Activated CD8-positive, alpha-beta memory T cell treated with anti-CD3 and anti-CD28 coated beads for 4 hours (primary cell): ENCODE data around the gene TNFRSF25.

Experiments
- DNase-seq, 2 donors: peaks; one replicate each; pipeline ENCODE4 v3.0.0-alpha.2; 2020; ENCODE audit warnings: low read depth in 2 of 2

TNFRSF25 gene

DNA sequence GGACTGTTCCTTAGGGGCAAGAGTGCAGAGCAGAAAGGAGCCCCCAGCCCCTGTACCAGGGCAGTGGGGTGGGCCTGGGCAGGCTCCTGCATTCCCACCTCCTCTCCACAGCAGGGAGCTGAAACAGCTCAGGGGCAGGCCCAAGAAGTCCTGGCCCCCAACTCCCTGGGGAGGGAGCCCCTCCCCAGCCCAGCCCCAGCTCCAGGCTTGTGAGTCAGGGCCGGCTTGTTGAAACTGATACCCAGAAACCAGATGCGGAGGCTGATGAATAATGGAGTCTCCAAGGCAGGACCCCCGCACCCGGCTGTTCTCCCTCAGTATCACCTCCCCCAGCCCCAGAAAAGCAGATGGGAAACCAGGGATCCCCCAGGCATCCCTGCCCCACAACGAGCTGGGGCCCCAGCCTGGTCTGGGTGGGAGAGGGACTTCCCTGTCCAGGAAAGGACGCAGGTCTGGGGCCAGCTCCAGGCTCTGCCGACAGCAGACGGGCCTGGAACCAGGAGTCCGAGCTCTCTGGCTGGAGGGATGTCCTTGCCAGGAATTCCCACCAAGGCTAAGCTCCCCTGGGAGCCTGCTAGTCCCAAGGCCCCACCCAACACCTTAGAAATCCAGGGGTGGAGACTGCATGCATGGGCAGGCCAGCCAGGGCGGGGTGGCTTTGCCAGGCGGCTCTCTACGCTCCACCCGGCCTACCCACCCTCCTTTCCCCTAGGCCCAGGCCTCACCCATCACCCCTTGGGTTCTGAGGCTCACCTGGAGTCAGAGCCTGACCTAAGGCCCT lies 22.8 kb upstream of the TNFRSF25 start:
- DNase-seq: no peak

DNA sequence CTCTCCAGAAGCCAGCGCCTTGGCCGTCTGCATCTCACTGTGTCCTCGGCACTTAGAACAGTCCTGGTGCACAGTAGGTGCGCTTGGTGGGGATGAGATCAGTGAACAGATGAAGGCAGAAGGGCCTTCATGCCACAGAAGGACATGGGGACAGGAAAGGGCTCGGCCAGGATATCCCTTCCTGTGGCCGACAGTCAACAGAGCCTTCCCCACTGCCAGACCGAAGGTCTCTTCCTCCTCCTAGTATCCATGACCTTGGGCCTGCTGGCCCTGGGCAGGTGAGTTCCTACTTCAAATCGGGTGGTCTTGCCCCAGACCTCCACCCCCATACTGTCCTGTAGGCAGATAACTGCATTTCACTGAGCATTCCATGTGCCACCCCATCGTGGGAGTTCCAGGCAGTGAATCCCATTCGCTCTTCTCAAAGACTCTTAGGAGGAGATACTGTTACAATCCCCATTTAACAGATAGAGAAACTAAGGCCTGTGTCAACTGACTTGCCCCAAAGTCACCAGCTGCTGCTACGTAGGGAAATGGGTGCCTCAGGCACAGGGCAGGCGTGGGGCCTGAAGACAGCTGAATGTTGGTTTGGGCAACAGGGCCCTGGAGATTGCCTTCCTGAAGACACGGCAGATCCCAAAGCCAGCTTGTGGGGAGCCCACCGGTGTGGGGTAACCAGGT lies 22.0 kb upstream of the TNFRSF25 start:
- DNase-seq: no peak

DNA sequence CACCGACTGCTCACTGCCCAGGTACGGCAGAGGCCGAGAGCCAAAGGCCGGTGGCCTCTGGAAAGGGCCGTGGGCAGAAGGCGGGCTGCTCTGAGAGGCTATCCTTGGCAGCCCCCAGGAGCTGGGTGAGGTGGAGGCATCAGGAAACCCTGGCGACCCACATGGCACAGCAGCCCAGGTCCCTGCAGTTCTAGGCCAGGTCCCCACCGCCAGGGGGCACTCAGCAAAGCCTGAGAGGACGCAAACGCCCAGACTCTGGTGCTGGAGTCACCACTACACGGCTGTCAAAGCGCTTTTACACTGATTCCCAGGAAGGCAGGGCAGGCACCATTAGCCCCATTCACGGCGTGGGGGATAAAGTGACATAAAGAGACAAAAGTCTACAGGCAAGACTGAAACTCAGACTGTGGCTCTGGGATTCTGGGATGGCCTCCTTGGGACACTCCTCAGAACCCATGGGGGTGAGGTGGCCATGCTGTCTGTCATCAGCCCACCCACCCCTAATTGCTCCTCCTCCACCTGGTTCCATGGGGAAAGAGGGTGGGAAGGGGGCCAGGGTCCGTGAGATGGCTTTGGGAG lies 20.5 kb upstream of the TNFRSF25 start:
- peak; percentile 73 to 77 for DNase-seq

DNA sequence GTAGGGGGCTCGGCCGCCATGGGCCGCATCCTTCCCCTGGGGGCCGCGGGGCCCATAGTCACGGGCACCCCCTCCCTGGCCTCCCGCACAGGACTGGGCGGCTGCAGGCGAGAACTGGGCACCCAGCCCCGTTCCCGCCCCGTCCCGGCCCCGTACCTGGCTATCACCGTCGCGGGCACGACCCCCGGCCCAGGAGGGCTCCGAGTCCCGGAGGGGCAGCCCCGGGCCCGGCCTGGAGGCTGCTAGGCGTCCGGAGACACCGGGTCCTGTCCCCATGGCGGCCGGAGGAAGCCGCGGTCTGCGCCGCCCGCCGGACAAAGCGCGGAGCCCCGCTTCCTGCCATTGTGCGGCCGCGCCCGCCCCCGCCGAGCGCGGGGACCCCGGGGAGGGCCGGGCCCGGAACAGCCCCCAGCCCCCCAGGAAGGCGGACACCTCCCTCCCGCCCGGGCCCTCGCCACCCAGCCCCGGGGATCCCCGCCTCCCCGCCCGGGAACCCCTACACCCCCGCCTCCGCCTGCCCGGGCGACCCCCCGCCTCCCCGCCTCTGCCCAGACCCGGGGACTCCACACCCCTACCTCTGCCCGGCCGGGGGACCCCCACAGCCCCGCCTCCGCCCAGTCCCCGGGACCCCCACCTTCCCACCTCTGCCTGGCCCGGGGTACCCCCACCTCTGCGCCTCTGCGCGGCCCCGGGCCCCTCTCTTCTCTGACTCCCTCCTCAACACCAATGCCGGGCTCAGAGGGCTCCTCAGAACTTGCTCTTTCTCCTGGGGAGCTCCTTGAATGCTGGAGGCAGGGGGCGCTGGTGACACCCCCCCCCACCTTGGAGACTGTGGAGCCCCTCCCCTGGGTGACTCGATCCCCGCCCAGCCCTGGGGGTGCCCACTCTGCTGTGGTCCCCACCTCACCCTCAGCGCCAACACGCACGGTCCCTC lies 19.5 kb upstream of the TNFRSF25 start:
- DNase-seq: no peak

DNA sequence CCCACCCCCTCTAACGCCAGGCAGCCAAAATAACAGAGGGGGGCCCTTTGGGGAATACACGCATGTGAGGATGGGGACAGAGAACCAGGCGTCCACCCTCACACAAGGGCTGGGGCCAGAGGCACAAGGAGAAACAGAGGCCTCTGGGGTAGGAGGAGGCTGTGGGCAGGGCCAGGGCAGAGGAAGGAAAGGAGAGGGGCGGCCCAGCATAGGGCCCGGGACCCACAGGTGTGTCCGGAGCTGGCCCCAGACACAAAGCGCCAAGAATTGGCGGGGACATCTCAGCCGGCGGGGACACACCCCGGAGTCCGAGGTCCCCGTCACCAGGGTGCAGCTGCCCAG lies 18.8 kb upstream of the TNFRSF25 start:
- no peak for DNase-seq

DNA sequence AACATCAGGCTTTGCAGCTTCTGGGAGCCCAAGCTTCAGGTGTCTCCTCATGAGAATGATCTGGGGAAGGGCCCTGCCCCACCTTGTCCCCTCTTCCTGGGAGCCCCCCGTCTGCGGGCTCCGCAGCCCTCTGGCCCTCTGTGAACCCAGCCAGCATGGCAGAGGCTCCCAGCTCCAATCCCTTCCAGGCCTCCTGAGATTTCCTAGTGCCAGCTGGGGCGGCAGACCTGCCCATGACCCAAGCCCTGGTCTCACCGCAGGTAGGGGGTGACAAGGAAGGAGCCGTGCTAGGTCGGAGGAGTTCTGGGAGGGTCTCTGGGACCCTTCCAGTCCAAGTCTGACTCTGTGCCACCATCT lies 17.8 kb upstream of the TNFRSF25 start:
- DNase-seq: no peak

DNA sequence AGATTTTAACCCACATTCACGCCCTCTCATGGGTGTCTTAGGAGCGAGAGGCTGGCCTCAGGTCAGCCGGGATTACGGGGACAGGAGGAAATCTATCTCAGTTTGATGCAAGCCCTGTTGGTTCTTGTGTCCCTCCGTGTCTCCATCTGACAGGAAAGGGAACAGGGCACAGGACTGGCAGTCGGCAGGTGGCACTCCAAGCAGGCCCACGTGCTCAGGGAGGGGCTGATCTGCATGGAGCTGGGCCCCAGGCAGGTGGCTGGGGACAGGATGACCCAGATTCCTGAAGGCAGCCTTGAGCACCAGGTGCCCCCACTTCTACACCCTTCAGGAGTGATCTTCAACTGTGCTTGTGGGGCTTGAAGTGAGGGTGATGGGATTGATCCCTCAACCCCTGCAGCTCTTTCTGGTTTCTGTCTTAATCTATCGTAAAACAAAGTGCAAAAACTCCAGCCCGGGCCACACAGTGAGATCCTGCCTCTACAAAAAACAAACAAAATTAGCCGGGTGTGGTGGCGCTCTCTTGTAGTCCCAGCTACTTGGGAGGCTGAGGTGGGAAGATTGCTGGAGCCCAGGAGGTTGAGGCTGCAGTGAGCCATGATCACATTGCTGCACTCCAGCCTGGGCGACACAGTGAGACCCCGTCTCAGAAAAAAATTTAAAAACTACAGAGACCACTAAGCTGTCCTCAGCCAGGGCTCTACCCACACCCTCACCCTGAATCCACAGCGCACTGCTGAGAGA lies 17.2 kb upstream of the TNFRSF25 start:
- no peak for DNase-seq

DNA sequence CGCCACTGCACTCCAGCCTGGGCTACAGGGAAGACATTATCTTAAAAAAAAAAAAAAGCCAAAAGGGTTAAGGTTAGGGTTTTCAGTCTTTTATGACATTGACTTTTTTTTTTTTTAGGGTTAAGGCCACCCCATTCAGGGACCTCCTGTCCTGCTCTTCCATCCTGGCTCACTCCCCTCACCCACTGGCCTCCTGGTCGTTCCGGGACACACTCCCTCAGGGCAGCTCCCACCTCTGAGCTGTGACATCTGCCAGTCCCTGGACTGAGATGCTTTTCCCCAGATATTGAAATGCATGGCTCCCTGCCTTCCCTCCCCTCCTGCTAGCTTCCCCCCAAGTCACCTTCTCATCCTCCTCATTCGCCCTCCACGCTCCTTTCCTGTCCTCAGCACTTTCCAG lies 15.8 kb upstream of the TNFRSF25 start:
- no peak for DNase-seq

DNA sequence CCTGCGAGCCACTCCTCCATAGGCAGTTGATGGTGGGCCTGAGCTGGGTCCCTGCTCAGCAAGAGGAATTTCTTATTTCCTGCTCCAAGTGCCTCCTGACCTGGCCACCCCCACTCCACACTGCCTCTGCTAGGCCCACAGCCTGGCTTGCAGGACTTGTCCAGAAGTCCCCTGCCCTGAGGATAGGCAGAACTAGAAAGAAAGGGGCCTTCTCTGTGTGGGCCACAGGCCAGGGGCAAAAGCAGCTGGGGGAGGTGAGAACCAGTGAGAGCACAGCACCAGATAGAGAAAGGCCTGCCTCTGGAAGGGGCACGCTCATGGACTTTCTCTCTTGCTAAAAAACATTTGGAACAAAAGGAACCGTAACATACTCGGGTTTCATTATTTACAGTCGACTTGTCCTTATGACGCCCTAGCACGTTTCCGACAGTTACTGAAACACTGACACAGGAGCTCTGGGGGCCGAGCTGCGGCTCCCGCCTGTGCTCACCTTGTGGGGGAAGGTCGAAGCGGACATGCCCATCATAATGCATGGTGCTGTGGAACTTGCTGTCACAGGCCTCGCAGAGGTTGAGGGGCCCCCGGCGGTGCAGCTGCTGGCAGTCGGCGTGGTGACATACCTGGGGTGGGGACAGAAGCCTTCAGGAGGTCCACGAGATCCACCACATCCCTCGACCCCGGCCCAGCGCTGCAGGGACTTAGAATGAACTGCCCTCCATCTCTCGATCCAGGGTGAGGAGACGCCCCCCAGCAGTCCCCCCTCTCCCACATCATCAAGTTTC lies 11.3 kb upstream of the TNFRSF25 start:
- no peak for DNase-seq

DNA sequence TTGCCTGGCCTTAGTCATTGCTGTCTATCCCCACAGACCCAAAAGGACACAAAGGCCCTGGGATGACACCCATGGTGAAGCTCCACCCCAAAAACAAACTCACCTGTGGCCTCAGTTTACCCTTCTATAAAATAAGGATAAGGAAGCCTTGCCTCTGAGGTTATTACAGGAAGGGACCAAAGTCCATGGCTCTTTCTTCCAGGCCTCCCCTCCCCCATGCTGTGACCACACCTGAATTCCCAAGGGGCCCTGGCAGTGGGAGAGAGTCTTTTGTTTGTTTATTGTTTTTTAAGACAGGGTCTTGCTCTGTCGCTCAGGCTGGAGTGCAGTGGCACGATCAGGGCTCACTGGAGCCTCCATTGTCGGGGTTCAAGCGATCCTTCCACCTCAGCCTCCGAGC lies 10.5 kb upstream of the TNFRSF25 start:
- no peak for DNase-seq

DNA sequence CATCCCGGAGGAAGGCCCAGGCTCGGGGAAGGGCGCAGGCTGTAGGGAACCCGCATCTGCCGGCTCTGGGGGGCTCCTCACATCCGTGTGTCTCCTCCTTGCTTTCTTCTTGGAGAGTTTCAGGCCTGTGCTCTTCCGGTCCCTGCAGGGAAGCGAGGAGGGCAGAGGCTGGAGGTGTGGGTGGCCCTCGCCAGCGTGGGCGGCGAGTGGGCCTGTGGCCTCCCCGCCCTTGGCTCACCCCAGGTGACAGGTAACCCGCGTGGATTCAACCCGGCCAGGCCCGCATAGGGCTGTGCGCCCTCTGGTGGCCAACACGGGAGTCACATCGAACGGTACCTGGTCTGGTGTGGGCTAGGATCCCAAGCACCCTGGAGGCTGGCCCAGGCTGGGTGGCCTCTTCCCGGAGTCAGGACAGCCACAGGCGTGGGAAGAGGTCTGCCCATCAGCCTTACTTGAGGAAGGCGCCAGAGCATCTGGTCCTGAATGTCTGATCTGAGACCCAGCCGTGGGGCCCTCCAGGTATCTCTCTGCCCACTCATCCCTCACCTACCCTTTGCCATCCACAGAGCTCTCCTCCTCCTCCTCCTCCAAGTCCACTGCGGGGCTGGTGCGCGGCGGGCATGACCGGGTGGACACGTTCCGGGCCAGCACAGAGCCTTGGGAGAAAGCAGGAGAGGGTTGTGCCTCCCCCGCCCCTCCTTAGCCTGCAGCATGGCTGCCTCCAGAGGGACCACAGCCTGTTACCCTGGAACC lies 9.6 kb upstream of the TNFRSF25 start:
- DNase-seq: peak; percentile 56 to 67

DNA sequence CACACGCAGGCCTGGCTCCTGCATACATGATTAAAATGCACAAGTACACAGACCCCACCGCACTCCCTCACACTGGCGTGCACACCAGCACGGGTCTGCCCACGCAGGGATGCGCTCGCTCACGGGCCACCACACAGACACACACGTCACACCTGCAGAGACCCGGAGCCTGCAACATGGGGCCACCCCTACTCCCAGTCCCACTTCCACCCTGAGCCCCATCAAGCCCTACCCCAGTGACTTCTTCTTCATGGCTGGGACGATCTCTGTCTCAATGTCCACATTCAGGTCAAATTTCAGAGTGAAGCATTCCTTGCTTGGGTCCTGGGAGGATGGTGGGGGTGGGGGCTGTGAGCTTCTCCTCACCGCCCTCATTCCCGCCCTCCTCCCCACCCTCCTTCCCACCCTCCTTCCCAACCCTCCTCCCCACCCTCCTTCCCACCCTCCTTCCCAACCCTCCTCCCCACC lies 8.9 kb upstream of the TNFRSF25 start:
- no peak for DNase-seq

DNA sequence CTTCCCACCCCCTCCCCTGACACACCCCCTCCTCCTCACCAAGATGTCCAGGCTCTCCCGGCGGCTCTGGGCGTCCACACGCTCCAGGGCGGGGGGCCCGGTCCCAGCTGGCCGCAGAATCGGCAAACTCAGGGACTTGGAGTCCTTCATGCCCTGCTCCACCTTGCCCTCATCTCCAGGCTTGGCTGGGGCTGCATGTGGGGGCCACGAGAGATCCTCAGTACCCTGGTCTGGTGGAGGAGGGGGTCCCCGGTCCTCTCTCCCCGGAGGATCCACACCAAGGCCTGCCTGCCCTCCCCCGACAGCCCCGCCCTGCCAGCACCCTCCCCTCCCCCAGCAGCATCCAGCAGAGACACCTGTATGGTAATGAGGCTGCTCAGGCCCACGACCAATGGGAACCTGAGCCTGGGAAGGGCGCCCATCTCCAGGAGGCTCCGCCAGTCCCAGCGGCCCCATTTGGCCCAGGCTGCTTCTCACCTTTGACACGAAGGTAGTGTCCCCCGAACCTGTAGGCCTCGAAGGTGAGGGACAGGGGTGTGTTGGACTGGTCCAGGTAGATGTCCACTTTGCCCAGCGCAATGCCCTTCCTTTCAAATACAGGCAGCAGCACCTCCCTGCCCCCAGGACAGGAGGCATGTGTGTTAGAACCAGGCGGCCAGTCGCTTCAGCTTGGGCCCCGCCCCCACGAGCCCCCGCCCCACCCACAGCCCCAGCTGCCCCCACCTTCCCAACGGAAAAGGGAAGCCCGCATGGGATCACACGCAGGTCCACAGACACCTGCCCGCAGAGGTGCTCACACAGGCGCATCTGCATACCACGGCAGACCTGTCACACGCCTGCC lies 8.2 kb upstream of the TNFRSF25 start:
- no peak for DNase-seq

DNA sequence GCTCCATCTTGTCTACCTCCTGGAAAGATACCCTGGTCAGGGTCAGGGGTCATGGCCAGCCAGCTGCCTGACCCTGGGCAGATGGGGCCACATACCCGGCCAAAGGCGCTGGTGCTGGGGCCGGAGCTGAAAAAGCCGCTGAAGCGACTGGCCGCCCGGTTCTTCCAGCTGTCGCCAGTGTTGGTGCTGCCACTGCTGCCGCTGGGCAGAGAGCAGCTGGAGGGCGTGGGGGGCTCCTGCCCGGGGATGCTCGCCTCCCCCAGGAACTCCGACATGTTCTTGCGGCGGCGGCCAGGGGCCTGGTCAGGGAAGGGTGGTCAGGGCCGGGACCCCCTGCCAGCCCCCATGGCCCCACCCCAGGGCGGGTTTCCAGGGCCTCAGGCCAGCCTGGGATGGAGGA lies 7.2 kb upstream of the TNFRSF25 start:
- no peak for DNase-seq

DNA sequence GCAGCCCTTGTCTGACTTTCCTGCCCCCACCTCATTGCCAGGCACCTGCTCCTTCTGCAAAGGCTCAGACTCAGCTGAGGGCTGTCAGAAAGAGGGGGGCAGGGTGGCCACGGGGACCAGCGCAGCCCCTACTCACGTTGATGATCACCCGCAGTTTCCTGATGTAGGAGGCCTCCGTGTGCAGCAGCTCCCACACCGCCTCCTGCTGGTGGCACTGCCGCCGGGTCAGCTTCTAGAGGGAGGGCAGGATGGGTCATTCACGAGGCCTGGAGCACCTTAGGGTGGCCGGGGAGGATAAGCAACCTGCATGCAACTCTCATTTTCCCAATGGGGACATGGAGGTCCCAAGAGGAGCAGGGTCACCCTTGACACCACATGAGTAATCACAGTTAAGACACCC lies 6.4 kb upstream of the TNFRSF25 start:
- no peak for DNase-seq

DNA sequence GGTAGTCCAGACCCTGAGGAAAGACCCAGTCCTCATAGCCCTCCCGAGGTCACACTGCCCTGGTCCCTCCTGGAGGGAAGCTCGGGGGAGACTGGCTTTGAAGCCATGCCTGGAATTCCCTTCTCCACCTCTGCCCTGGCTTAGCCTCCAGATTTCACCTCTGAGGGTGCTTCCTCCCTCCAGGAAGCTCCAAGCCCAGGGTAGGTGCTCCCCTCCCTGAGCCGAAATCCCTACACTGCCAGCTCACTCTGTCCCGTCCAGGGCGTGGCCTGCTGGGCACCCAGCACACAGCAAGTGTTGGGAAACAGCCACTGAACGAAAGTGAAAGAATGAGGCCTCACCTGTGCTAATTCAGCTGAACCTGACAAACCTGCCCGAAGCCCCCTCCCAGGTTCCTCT lies 6.0 kb upstream of the TNFRSF25 start:
- no peak for DNase-seq

DNA sequence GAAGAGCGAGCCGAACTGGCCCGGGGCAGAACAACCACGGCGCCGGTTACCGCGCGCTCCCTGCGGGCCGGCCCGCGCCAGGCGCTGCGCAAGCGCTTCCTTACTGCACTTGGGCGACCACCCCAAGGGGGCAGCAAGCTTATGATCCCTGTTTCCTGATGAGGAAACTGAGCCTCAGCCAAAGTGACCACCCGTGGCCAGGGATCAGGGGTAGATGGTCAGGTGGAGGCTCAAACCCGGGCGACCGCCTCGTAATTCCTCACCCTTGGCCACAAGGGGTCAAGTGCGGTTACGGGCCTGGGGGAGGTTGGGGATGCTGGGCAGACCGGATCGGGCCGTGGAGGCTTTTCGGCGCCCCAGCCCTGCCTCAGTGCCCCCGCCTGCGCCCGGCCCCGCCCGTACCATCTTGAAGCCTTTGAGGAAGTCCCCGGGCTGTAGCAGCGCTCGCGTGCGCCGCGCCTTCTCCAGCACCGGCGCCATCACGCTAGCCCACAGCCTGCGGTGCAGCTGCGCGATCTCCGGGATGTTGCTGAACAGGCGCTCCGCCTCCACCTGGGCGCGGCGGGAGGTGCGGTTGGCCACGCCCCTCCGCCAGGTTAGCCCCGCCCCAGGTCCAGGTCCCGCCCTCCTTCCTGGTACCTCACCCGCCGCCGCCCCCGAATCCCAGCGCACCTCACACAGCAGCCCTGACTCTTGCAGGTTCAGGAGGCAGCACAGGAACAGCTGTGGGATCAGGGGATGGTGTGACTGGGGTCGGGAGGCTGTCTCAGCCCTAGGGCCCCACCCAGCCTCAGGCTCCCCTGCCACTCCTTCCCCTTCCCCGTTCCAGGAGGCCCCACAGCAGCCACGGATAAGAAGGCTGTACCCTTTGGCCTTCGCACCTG lies 5.4 kb upstream of the TNFRSF25 start:
- DNase-seq: no peak
